ENCODE data around the gene CTCFL. TPM values are rescaled to one million over a fixed set of nuclear protein-coding genes. Genes with fewer than 3 reads are reported as not detected.

The CTCFL gene
- polyA plus RNA-seq, 1 donor from 2014 or later, result not detected

DNA sequence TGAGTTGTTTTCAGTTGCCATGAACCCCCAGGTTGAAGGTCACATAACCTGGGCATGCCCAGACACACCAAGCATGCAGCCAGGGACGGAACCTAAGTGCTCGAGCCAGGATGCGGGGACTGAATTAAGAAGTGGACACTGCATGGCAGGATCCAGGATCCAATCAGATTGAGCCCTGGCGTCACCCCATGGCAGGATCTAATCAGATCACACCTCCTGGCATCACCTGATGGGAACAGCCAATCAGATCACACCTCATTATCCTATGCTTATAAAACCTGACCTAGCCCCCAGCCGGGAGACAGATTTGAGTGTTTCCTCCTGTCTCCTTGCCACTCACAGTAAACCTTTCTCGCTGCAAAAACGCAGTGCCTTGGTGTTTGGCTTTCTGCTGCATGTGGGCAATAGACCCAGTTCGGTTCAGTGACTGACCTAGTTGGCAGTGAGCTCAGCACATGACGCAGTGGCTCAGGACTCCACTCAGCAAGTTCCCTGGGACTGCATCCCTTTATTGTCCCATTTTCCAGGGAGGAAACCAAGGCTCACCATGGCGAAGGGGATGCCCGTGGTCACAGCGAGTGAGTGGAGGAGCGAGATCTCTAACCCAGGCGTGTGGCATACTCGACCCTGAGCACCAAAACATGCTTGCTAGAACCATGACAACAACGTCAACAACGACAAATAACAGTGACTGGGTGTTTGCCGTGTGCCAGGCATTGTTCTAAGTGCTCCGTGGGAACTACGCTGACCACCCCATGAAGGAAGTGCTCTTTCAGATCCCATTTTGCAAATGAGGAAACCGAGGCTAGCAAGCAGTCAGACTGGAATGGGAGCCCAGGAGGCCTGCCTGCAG lies 67.5 kb downstream of the CTCFL start:
- no peak for TF ChIP-seq MXI1 (conservative IDR thresholded peaks at IDR 0.05; ENCODE audit: poor library complexity, severe bottlenecking)
- H3F3A ChIP-seq (ENCODE audit: insufficient read depth, low read length, poor library complexity, severe bottlenecking), result no peaks in the 10 kb centered on the region
- no peak overlapping the region for H3K9ac ChIP-seq (ENCODE audit: low read length)
- no peaks in the 10 kb centered on the region for H3K9me3 ChIP-seq (ENCODE audit: low read length)
- H3K4me3 ChIP-seq (ENCODE audit: low read length), result no peak overlapping the region
- no peak overlapping the region for H3K27ac ChIP-seq (ENCODE audit: low read length)
- H3K36me3 ChIP-seq (ENCODE audit: insufficient read depth, low read length), result no peaks in the 10 kb centered on the region
- no peaks in the 10 kb centered on the region for H4K20me1 ChIP-seq (ENCODE audit: insufficient read depth)
- H3K79me2 ChIP-seq (replicated peaks; ENCODE audit: insufficient read depth, low read length), result no peaks in the 10 kb centered on the region
- H3K4me2 ChIP-seq (ENCODE audit: low read length), result no peak overlapping the region
- H2AFZ ChIP-seq (ENCODE audit: low read depth, low read length), result no peak overlapping the region
- H3K27me3 ChIP-seq (ENCODE audit: insufficient read depth, low read depth, low read length), result no peaks in the 10 kb centered on the region
- no peaks in the 10 kb centered on the region for H3K9me2 ChIP-seq (ENCODE audit: insufficient read depth, low read length)

DNA sequence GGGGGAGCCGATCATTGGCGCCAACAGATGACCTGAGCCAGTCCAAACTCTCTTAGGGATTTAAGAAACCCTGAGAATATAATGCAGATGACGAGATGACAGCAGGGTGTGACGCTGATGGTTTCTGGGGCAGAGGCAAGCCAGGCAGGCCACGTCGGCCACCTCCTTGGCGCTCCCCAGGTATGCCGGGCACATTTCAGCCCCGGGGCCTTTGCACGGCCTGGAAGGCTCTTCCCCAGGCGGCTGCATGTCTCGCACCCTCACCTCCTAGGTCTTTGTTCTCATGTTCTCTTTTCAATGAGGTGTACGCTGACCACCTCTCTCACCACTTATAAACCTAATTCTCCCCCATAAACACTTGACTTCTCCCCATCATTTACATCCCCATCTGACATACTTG lies 68.8 kb downstream of the CTCFL start:
- Histone ChIP-seq H3K27me3 (ENCODE audit: insufficient read depth, low read depth, low read length) (no peaks in the 10 kb centered on the region), H3K9me3 (ENCODE audit: low read length) (no peaks in the 10 kb centered on the region), H3K4me2 (ENCODE audit: low read length) (no peak overlapping the region), H3F3A (ENCODE audit: insufficient read depth, low read length, poor library complexity, severe bottlenecking) (no peaks in the 10 kb centered on the region), H3K36me3 (ENCODE audit: insufficient read depth, low read length) (no peaks in the 10 kb centered on the region), H3K9ac (ENCODE audit: low read length) (no peak overlapping the region), H3K27ac (ENCODE audit: low read length) (no peak overlapping the region), H2AFZ (ENCODE audit: low read depth, low read length) (no peak overlapping the region), H3K9me2 (ENCODE audit: insufficient read depth, low read length) (no peaks in the 10 kb centered on the region), H3K79me2 (replicated peaks; ENCODE audit: insufficient read depth, low read length) (no peaks in the 10 kb centered on the region), H4K20me1 (ENCODE audit: insufficient read depth) (no peaks in the 10 kb centered on the region), H3K4me3 (ENCODE audit: low read length) (no peak overlapping the region)
- TF ChIP-seq POLR2AphosphoS5 (IDR thresholded peaks at IDR 0.05), result no peak
- no peak for TF ChIP-seq RAD21 (conservative IDR thresholded peaks at IDR 0.05)
- no peak for TF ChIP-seq TAF1 (IDR thresholded peaks at IDR 0.05; ENCODE audit: low read depth)
- no peak for TF ChIP-seq SMC3 (conservative IDR thresholded peaks at IDR 0.05; ENCODE audit: poor library complexity)
- TF ChIP-seq REST (IDR thresholded peaks at IDR 0.05; ENCODE audit: borderline replicate concordance), result no peak
- TF ChIP-seq, protein P1, sequence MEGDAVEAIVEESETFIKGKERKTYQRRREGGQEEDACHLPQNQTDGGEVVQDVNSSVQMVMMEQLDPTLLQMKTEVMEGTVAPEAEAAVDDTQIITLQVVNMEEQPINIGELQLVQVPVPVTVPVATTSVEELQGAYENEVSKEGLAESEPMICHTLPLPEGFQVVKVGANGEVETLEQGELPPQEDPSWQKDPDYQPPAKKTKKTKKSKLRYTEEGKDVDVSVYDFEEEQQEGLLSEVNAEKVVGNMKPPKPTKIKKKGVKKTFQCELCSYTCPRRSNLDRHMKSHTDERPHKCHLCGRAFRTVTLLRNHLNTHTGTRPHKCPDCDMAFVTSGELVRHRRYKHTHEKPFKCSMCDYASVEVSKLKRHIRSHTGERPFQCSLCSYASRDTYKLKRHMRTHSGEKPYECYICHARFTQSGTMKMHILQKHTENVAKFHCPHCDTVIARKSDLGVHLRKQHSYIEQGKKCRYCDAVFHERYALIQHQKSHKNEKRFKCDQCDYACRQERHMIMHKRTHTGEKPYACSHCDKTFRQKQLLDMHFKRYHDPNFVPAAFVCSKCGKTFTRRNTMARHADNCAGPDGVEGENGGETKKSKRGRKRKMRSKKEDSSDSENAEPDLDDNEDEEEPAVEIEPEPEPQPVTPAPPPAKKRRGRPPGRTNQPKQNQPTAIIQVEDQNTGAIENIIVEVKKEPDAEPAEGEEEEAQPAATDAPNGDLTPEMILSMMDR (IDR thresholded peaks at IDR 0.05; ENCODE audit: poor library complexity, severe bottlenecking), result no peak
- TF ChIP-seq EZH2 (IDR thresholded peaks at IDR 0.05; ENCODE audit: borderline replicate concordance, insufficient read depth, low read length, poor library complexity, severe bottlenecking), result no peak
- no peak for TF ChIP-seq MXI1 (conservative IDR thresholded peaks at IDR 0.05; ENCODE audit: poor library complexity, severe bottlenecking)
- TF ChIP-seq EP300 (conservative IDR thresholded peaks at IDR 0.05; ENCODE audit: poor library complexity, severe bottlenecking), result no peak

Measured in neural cell (in vitro differentiated cells).